Heart right ventricle (tissue), 16 donors: ENCODE measurements around the gene STK38L. TPM values are rescaled to one million over a fixed set of nuclear protein-coding genes. Genes with fewer than 3 reads are reported as not detected.

Experiments used
- ATAC-seq, 8 donors: fragments of 200-7000 bp; cut with Tn5 transposase; one replicate each; pipeline ENCODE4 v1.9.1; 2020; ENCODE audit warnings: mild to moderate bottlenecking in 8 of 8, moderate library complexity in 8 of 8, moderate number of reproducible peaks in 1 of 8
- DNase-seq, 2 donors: peaks; one replicate each; pipeline ENCODE4 v3.0.0-alpha.2; 2020
- H3K27ac ChIP-seq, 10 donors: fragments of 200-600 bp; sonication (generic) in 2 of 10; one replicate each; pipeline versions ENCODE4 v1.5.0 to v1.8.0; 2020 to 2022; ENCODE audit warnings: mild to moderate bottlenecking in 3 of 10
- H3K27me3 ChIP-seq, 7 donors: fragments of 200-600 bp; one replicate each; pipeline ENCODE4 v1.8.0; 2021 to 2022; ENCODE audit warnings: mild to moderate bottlenecking in 2 of 7
- H3K36me3 ChIP-seq, 9 donors: fragments of 200-600 bp; sonication (generic) in 1 of 9; one replicate each; pipeline versions ENCODE4 v1.5.0 to v1.8.0; 2020 to 2022; ENCODE audit warnings: mild to moderate bottlenecking in 2 of 9
- H3K4me1 ChIP-seq, 9 donors: fragments of 200-600 bp; sonication (generic) in 1 of 9; one replicate each; pipeline versions ENCODE4 v1.5.0 to v1.8.0; 2020 to 2022; ENCODE audit warnings: mild to moderate bottlenecking in 4 of 9
- H3K4me3 ChIP-seq, 10 donors: fragments of 200-600 bp; sonication (generic) in 2 of 10; one replicate each; pipeline versions ENCODE4 v1.5.0 to v1.8.0; 2020 to 2022; ENCODE audit warnings: mild to moderate bottlenecking in 7 of 10, moderate library complexity in 2 of 10
- H3K9me3 ChIP-seq, 11 donors: fragments of 200-600 bp in 10 of 11; sonication (generic) in 2 of 11; one replicate each; pipeline versions ENCODE4 v1.5.0 to v1.8.0; 2013 to 2022; ENCODE audit warnings: mild to moderate bottlenecking in 2 of 11, control low read depth in 1 of 11, moderate library complexity in 1 of 11
- CTCF ChIP-seq, 9 donors: fragments of 200-600 bp; sonication (generic) in 2 of 9; IDR thresholded peaks; one replicate each; pipeline versions ENCODE4 v1.5.0 to v1.8.0; 2021 to 2022; ENCODE audit warnings: antibody characterized with exemption in 9 of 9, mild to moderate bottlenecking in 5 of 9, moderate library complexity in 1 of 9
- WGBS, 2 donors: extraction: QIAGEN DNeasy Blood & Tissue Kit; methylation state at CpG; one replicate each; pipeline ENCODE4 v1.1.7; 2013; ENCODE audit warnings: inconsistent platforms in 1 of 2; 5-methylcytosine and 5-hydroxymethylcytosine counted together
- intact Hi-C, 10 donors: fragments of 100-400 bp; cut with DNase I; formaldehyde crosslinking; loops; one replicate each; pipeline versions ENCODE4 v1.11.1 to v1.14.2; 2022
- polyA plus RNA-seq, 2 donors: library from polyadenylated mRNA; stranded (reverse); fragments of 200-250 nt; gene quantifications; one replicate each; pipeline ENCODE4 v1.2.3, GENCODE V29; 2013
- total RNA-seq, 10 donors: library from RNA; stranded (reverse); fragmentation: NEBNext Ultra II Directional in 3 of 10; extraction: Animal tissue kit (Norgen Biotek cat#: 25700) in 3 of 10; gene quantifications; one replicate each; pipeline versions ENCODE4 v1.2.1 to v1.2.4, GENCODE V29; 2021 to 2023
- donor health status: Arrhythmogenic right ventricular cardiomyopathy.
- donor health status: ischemic (EF 13 %, LVEDD 7.1; RV severe dilation, severe dysfunction).
- donor health status: healthy with polysubstance abuse.
- donor health status: DM: no; HTN: yes; CAD: no.
- donor health status: DM: no; HTN: no; CAD: no.
- donor health status: ischemic (EF 25% LVEDD 6.9; RV normal size, moderate dysfunction).
- donor health status: ischemic (EF 25% LVEDD 5.7; RV mildly dilated, moderate dysfunction).
- donor health status: healthy.
- donor health status: DM: yes; HTN: yes; CAD: no.
- donor health status: Ischemic cardiomyopathy.
- donor health status: ischemic (EF 35%, LVEDD 5.7; RV mildly dilated, moderate dysfunction).
- donor health status: nonischemic (EF 11% LVEDD 7.7; RV severe dilation, severe dysfunction).
- donor health status: DM: yes; HTN: yes; CAD: no.
- donor health status: PGD.
- donor health status: ischemic (EF 29% LVEDD 5.4; RV normal size, mild dysfunction).
- donor health status: nonischemic (EF 23%, LVEDD 6.1; RV moderate dilation, normal function).

STK38L gene
- total and polyA plus RNA-seq, 12 donors = 9.5 to 165 (median 82.5) TPM

GRCh38 chr12:27335364-27336281 is 91.5 kb downstream of the STK38L start:
- 74 to 81% methylated on average over 5 of the region's 5 CpGs for WGBS, 2 donors

GRCh38 chr12:27336282-27336653 is 92.2 kb downstream of the STK38L start:
- TF ChIP-seq CTCF (IDR thresholded peaks at IDR 0.05) = no peak
- intact Hi-C loops = loop anchor here in 3 of 10 donors (10.0 kb wide), 3 partner anchors 319 to 369 kb away; no protein-coding TSS in a partner anchor
- peaks cover 0 to 26% (median 9%) of the 10 kb centered on the region in 9 donors for H3K4me1 ChIP-seq
- no peak for ATAC-seq
- peaks cover 0 to 21% (median 0%) of the 10 kb centered on the region in 7 donors for H3K27me3 ChIP-seq
- H3K9me3 ChIP-seq = no peaks in the 10 kb centered on the region
- DNase-seq = no peak
- no peak overlapping the region for H3K4me3 ChIP-seq
- WGBS, 2 donors = 100% methylated on average over 2 of the region's 2 CpGs
- H3K27ac ChIP-seq = no peak overlapping the region
- H3K36me3 ChIP-seq = no peaks in the 10 kb centered on the region

More at GRCh38 chr12:27335364-27336281, 91.5 kb downstream of the STK38L start:
- ATAC-seq (no peak), DNase-seq (no peak)
- Histone ChIP-seq H3K27ac (no peak overlapping the region), H3K4me3 (no peak overlapping the region), H3K4me1 (peaks cover 0 to 32% (median 9%) of the 10 kb centered on the region in 9 donors), H3K27me3 (peaks cover 0 to 21% (median 0%) of the 10 kb centered on the region in 7 donors), H3K36me3 (no peaks in the 10 kb centered on the region), H3K9me3 (no peaks in the 10 kb centered on the region)
- intact Hi-C loops = loop anchor here in 3 of 10 donors (10.0 kb wide), 3 partner anchors 319 to 369 kb away; no protein-coding TSS in a partner anchor
- TF ChIP-seq CTCF (IDR thresholded peaks at IDR 0.05) = no peak

GRCh38 chr12:27337376-27337775 is 93.3 kb downstream of the STK38L start:
- no peak for ATAC-seq
- intact Hi-C loops = loop anchor here in 3 of 10 donors (10.0 kb wide), 3 partner anchors 317 to 367 kb away; no protein-coding TSS in a partner anchor
- no peaks in the 10 kb centered on the region for H3K36me3 ChIP-seq

More at GRCh38 chr12:27337376-27337775, 93.3 kb downstream of the STK38L start:
- no peak for TF ChIP-seq CTCF (IDR thresholded peaks at IDR 0.05)
- H3K9me3 ChIP-seq = no peaks in the 10 kb centered on the region
- H3K27me3 ChIP-seq = peaks cover 0 to 13% (median 0%) of the 10 kb centered on the region in 7 donors
- H3K4me1 ChIP-seq = peaks cover 0 to 15% (median 6%) of the 10 kb centered on the region in 9 donors
- no peak overlapping the region for H3K27ac ChIP-seq
- WGBS, 2 donors = 98 to 100% methylated on average over 1 of the region's 1 CpG
- H3K4me3 ChIP-seq = no peak overlapping the region
- no peak for DNase-seq
